GM12874 (cell line): ENCODE measurements around the gene SSX1.
"Not testable (repeated sequence)": the region's sequence is repeated elsewhere in the genome, so short reads cannot be mapped to it uniquely, and the experiment has no call there.

Experiments
- TF ChIP-seq, protein P1 (sequence below): IDR thresholded peaks from 2 replicates; pipeline ENCODE4 v1.5.1; 2011; ENCODE audit warnings: low read depth, mild to moderate bottlenecking, control low read depth, low read length, moderate library complexity; ENCODE audit not compliant: insufficient read depth

The SSX1 gene

GRCh38 chrX:48255062-48255796, at the start of gene SSX1:
SSX1 (plus strand) TSS chrX:48255392; CDS start chrX:48257242, 1,850 bp downstream.
- TF ChIP-seq, protein P1, sequence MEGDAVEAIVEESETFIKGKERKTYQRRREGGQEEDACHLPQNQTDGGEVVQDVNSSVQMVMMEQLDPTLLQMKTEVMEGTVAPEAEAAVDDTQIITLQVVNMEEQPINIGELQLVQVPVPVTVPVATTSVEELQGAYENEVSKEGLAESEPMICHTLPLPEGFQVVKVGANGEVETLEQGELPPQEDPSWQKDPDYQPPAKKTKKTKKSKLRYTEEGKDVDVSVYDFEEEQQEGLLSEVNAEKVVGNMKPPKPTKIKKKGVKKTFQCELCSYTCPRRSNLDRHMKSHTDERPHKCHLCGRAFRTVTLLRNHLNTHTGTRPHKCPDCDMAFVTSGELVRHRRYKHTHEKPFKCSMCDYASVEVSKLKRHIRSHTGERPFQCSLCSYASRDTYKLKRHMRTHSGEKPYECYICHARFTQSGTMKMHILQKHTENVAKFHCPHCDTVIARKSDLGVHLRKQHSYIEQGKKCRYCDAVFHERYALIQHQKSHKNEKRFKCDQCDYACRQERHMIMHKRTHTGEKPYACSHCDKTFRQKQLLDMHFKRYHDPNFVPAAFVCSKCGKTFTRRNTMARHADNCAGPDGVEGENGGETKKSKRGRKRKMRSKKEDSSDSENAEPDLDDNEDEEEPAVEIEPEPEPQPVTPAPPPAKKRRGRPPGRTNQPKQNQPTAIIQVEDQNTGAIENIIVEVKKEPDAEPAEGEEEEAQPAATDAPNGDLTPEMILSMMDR, result not testable (repeated sequence)

GRCh38 chrX:48278958-48279357, 23.8 kb downstream of the SSX1 start:
- TF ChIP-seq, protein P1, result no peak

DNA sequence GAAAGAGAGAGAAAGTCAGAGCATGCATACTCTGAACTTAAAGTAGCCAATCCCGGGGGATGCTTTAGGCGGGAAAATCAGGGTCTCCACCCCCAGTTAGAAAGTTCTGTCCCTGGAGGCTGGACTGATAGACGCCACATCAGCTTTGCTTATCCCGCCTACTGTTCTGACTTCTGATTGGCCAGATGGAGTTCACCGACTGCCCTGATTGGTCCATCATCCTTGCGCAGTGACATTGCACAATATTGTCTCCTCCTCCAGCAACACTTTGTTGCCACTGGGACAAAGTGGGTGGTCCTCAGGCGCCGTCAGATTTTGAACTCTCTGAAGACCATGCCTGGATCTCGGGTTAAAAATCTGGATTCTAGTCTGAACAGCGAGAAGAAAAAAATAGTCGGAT, 51.0 kb downstream of the SSX1 start:
- TF ChIP-seq, protein P1, result no peak
